BLaER1 treated with 17β-estradiol and CSF1 and Interleukin-3, amounts not matched to agents 10 nM and 100 nM (cell line): ENCODE measurements around the gene ZFYVE28.
"Not testable (repeated sequence)": the region's sequence is repeated elsewhere in the genome, so short reads cannot be mapped to it uniquely, and the experiment has no call there.

Source experiments
- H3K27ac ChIP-seq, 11 experiments: shearing (Covaris generic); formaldehyde crosslinking; 2 replicates each; pipeline ENCODE4 v1.8.1; 2022
- H3K27me3 ChIP-seq, 11 experiments: shearing (Covaris generic); formaldehyde crosslinking; 2 replicates each; pipeline ENCODE4 v1.8.1; 2022
- H3K36me3 ChIP-seq, 11 experiments: shearing (Covaris generic); formaldehyde crosslinking; 2 replicates each; pipeline ENCODE4 v1.8.1; 2022
- H3K4me1 ChIP-seq, 10 experiments: shearing (Covaris generic); formaldehyde crosslinking; 2 replicates each; pipeline ENCODE4 v1.8.1; 2022
- H3K4me2 ChIP-seq, 11 experiments: shearing (Covaris generic); formaldehyde crosslinking; 2 replicates each; pipeline ENCODE4 v1.8.1; 2022
- H3K4me3 ChIP-seq, 10 experiments: shearing (Covaris generic); formaldehyde crosslinking; 2 replicates each; pipeline ENCODE4 v1.8.1; 2022
- H3K9ac ChIP-seq, 11 experiments: shearing (Covaris generic); formaldehyde crosslinking; 2 replicates each; pipeline ENCODE4 v1.8.1; 2022
- H3K9me3 ChIP-seq, 11 experiments: shearing (Covaris generic); formaldehyde crosslinking; replicated peaks in 1 of 11; 2 replicates each; pipeline ENCODE4 v1.8.1; 2022
- H4K20me1 ChIP-seq, 11 experiments: shearing (Covaris generic); formaldehyde crosslinking; 2 replicates each; pipeline ENCODE4 v1.8.1; 2022
- Cebpa-rat ChIP-seq, 11 experiments: shearing (Covaris generic); IDR thresholded peaks; 2 replicates each; pipeline ENCODE4 v1.8.1; 2022

The ZFYVE28 gene

GRCh38 chr4:2433609-2434350 lies 15.3 kb upstream of the ZFYVE28 start:
- no peaks in the 10 kb centered on the region for H3K36me3 ChIP-seq
- H4K20me1 ChIP-seq: no peaks in the 10 kb centered on the region
- no peak for TF ChIP-seq Cebpa-rat (IDR thresholded peaks at IDR 0.05)
- H3K4me1 ChIP-seq: peaks cover 0 to 16% (median 10%) of the 10 kb centered on the region in 10 experiments; a peak in 17 of 20 replicates
- no peak overlapping the region for H3K9ac ChIP-seq
- no peak overlapping the region for H3K4me3 ChIP-seq
- peak overlapping the region in 4 of 11 experiments; percentile 15 to 54 (median 19); a peak in 4 of 22 replicates for H3K4me2 ChIP-seq
- H3K27me3 ChIP-seq: no peaks in the 10 kb centered on the region
- no peak overlapping the region for H3K27ac ChIP-seq
- H3K9me3 ChIP-seq: 0 out of 22 replicates have a peak, but pooled peaks cover 0 to 5% (median 0%) of the 10 kb centered on the region in 11 experiments

DNA sequence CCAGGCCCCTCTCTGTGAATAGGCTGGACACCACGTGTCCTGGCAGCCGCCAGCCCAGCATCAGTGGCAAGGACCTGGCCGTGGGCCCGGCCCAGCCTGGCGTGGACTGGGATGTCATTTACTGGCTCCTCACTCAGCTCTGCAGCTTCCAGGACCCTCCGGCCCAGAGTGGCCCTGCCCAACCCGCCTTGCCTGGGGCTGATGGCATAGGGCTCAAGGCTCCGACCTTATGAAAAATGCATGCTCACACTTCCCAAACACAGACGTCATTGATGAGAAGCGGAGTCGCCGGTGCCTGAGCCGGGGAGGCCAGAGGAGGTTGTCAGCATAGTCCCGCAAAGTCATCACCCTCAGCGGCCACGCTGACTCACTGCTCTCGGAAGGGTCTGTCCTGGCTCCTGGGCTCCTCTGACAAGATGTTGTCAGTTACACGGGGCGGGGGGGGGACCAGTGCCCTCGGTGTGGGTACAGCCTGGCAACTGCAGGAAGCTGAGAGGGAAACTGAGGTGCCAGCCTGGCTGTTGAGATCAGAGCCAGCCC lies 14.6 kb upstream of the ZFYVE28 start:
- Histone ChIP-seq H3K27ac (no peak overlapping the region), H3K27me3 (no peaks in the 10 kb centered on the region), H3K9me3 (0 out of 22 replicates have a peak, but pooled peaks cover 0 to 5% (median 0%) of the 10 kb centered on the region in 11 experiments), H3K4me1 (peaks cover 4 to 23% (median 15%) of the 10 kb centered on the region in 10 experiments), H3K4me2 (peak overlapping the region in 4 of 11 experiments; percentile 15 to 54 (median 19); a peak in 5 of 22 replicates), H3K4me3 (no peak overlapping the region), H3K9ac (0 out of 22 replicates have a peak overlapping the region, but pooled peaks of 1 of the 11 experiments have one; percentile 5), H4K20me1 (peaks cover 0 to 1% (median 0%) of the 10 kb centered on the region in 11 experiments; a peak in 3 of 22 replicates), H3K36me3 (no peaks in the 10 kb centered on the region)
- no peak for TF ChIP-seq Cebpa-rat (IDR thresholded peaks at IDR 0.05)

DNA sequence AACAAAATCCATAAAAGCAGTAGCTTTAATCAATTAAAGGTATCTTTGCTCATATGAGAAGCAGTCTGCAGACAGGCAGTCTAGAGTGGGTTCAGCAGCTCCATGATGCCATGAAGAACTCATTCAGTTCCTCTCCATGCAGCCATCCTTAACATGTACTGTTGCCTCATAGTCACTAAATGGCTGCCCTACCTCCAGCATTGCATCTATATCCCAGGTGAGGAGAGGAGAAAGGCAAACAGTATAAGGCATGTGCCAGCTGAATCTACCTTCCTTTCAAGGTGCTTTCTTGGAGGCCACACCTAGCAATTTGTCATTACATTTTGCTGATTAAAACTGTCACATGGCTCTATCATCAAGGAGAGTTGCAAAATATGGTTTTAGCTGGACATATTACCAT lies 13.6 kb upstream of the ZFYVE28 start:
- H3K36me3 ChIP-seq: no peaks in the 10 kb centered on the region
- 0 out of 22 replicates have a peak, but pooled peaks cover 0 to 5% (median 0%) of the 10 kb centered on the region in 11 experiments for H3K9me3 ChIP-seq

DNA sequence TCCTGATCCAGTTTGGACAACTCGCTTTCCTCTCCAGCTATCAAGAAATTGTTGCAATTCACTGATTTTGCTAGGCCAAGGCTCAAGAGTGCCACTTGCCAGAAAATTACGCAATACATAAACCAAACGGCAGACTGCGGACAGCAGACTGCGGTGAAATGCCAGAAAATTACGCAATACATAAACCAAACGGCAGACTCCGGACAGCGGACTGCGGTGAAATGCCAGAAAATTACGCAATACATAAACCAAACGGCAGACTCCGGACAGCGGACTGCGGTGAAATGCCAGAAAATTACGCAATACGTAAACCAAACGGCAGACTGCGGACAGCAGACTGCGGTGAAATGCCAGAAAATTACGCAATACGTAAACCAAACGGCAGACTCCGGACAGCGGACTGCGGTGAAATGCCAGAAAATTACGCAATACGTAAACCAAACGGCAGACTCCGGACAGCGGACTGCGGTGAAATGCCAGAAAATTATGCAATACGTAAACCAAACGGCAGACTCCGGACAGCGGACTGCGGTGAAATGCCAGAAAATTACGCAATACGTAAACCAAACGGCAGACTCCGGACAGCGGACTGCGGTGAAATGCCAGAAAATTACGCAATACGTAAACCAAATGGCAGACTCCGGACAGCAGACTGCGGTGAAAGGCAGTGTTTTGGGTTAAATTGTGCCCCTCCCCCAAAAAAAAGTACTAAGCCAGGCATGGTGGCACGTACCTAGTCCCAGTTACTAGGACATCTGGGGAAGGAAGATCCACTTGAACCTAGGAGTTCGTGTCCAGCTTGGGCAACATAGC lies 11.7 kb upstream of the ZFYVE28 start:
- not testable (repeated sequence) for H3K36me3 ChIP-seq, H3K27me3 ChIP-seq, H3K9me3 ChIP-seq, H3K27ac ChIP-seq, H3K9ac ChIP-seq, H3K4me2 ChIP-seq, H3K4me3 ChIP-seq
- Histone ChIP-seq H3K4me1 (peaks cover 11 to 36% (median 22%) of the 10 kb centered on the region in 10 experiments), H4K20me1 (peaks cover 0 to 19% (median 4%) of the 10 kb centered on the region in 11 experiments; a peak in 6 of 22 replicates)
- TF ChIP-seq Cebpa-rat (IDR thresholded peaks at IDR 0.05): peak; percentile 69 to 98 (median 88); a peak in 19 of 22 replicates

More for the DNA sequence above, 13.6 kb upstream of the ZFYVE28 start:
- no peak for TF ChIP-seq Cebpa-rat (IDR thresholded peaks at IDR 0.05)
- Histone ChIP-seq H3K4me1 (peaks cover 11 to 32% (median 23%) of the 10 kb centered on the region in 10 experiments), H3K4me3 (no peak overlapping the region), H3K27ac (no peak overlapping the region), H3K9ac (no peak overlapping the region), H3K27me3 (no peaks in the 10 kb centered on the region), H3K4me2 (no peak overlapping the region), H4K20me1 (peaks cover 0 to 11% (median 0%) of the 10 kb centered on the region in 11 experiments; a peak in 6 of 22 replicates)

- Histone ChIP-seq H3K4me2 (peak overlapping the region; percentile 45 to 77 (median 64); a peak in 18 of 22 replicates), H3K9ac (0 out of 22 replicates have a peak overlapping the region, but pooled peaks of 1 of the 11 experiments have one; percentile 39), H3K4me1 (peaks cover 11 to 31% (median 15%) of the 10 kb centered on the region in 10 experiments), H3K9me3 (0 out of 22 replicates have a peak, but pooled peaks cover 0 to 5% (median 0%) of the 10 kb centered on the region in 11 experiments), H4K20me1 (peaks cover 0 to 20% (median 4%) of the 10 kb centered on the region in 11 experiments; a peak in 6 of 22 replicates), H3K27me3 (0 out of 22 replicates have a peak, but pooled peaks cover 0 to 3% (median 0%) of the 10 kb centered on the region in 11 experiments), H3K36me3 (no peaks in the 10 kb centered on the region), H3K4me3 (no peak overlapping the region), H3K27ac (no peak overlapping the region)
- TF ChIP-seq Cebpa-rat (IDR thresholded peaks at IDR 0.05): no peak
These were observed 10.2 kb upstream of the ZFYVE28 start for GRCh38 chr4:2428496-2429213.

GRCh38 chr4:2427383-2428334 lies 9.2 kb upstream of the ZFYVE28 start:
- peaks cover 0 to 20% (median 4%) of the 10 kb centered on the region in 11 experiments; a peak in 6 of 22 replicates for H4K20me1 ChIP-seq
- TF ChIP-seq Cebpa-rat (IDR thresholded peaks at IDR 0.05): no peak
- 0 out of 22 replicates have a peak, but pooled peaks cover 0 to 5% (median 0%) of the 10 kb centered on the region in 11 experiments for H3K9me3 ChIP-seq
- peaks cover 0 to 3% (median 0%) of the 10 kb centered on the region in 11 experiments; a peak in 1 of 22 replicates for H3K27me3 ChIP-seq
- no peak overlapping the region for H3K4me3 ChIP-seq
- H3K36me3 ChIP-seq: no peaks in the 10 kb centered on the region
- peak overlapping the region; percentile 45 to 77 (median 64) for H3K4me2 ChIP-seq
- H3K27ac ChIP-seq: no peak overlapping the region
- peak overlapping the region in 5 of 11 experiments; percentile 9 to 39 (median 24); a peak in 3 of 22 replicates for H3K9ac ChIP-seq
- peaks cover 8 to 24% (median 14%) of the 10 kb centered on the region in 10 experiments for H3K4me1 ChIP-seq

- no peaks in the 10 kb centered on the region for H3K36me3 ChIP-seq
- H3K4me3 ChIP-seq: no peak overlapping the region
- no peak overlapping the region for H3K27ac ChIP-seq
- H3K9ac ChIP-seq: no peak overlapping the region
- peaks cover 8 to 24% (median 14%) of the 10 kb centered on the region in 10 experiments for H3K4me1 ChIP-seq
- H3K4me2 ChIP-seq: peak overlapping the region in 3 of 11 experiments; percentile 61 to 75 (median 73); a peak in 1 of 22 replicates
- H4K20me1 ChIP-seq: peaks cover 0 to 20% (median 4%) of the 10 kb centered on the region in 11 experiments; a peak in 6 of 22 replicates
- peaks cover 0 to 9% (median 5%) of the 10 kb centered on the region in 11 experiments; a peak in 11 of 22 replicates for H3K27me3 ChIP-seq
- no peak for TF ChIP-seq Cebpa-rat (IDR thresholded peaks at IDR 0.05)
- H3K9me3 ChIP-seq: 0 out of 22 replicates have a peak, but pooled peaks cover 0 to 3% (median 0%) of the 10 kb centered on the region in 11 experiments
These were observed 8.3 kb upstream of the ZFYVE28 start for GRCh38 chr4:2426711-2427275.
